Esophagus muscularis mucosa (tissue), 4 donors: ENCODE results near the gene RNF186.

Source experiments
- EP300 ChIP-seq: sonication (generic); formaldehyde crosslinking; IDR thresholded peaks from one replicate; pipeline ENCODE4 v1.6.1; 2017; ENCODE audit warnings: antibody characterized with exemption
- POLR2A ChIP-seq: fragments of 450-650 bp; IDR thresholded peaks from one replicate; pipeline ENCODE4 v1.6.1; 2017; ENCODE audit warnings: antibody characterized with exemption, moderate library complexity, mild to moderate bottlenecking, low read depth
- POLR2AphosphoS5 ChIP-seq, 2 donors: sonication (generic); formaldehyde crosslinking; IDR thresholded peaks; one replicate each; pipeline ENCODE4 v1.6.1; 2017; ENCODE audit warnings: antibody characterized with exemption in 2 of 2
- TF ChIP-seq, protein P1 (sequence below), 3 experiments: fragments of 200-600 bp in 2 of 3; fragments of 450-650 bp in 1 of 3; sonication (generic) in 2 of 3; IDR thresholded peaks; one replicate each; pipeline ENCODE4 v1.5.1; 2017 to 2019; ENCODE audit warnings: antibody characterized with exemption in 3 of 3, mild to moderate bottlenecking in 2 of 3, moderate library complexity in 1 of 3

DNA sequence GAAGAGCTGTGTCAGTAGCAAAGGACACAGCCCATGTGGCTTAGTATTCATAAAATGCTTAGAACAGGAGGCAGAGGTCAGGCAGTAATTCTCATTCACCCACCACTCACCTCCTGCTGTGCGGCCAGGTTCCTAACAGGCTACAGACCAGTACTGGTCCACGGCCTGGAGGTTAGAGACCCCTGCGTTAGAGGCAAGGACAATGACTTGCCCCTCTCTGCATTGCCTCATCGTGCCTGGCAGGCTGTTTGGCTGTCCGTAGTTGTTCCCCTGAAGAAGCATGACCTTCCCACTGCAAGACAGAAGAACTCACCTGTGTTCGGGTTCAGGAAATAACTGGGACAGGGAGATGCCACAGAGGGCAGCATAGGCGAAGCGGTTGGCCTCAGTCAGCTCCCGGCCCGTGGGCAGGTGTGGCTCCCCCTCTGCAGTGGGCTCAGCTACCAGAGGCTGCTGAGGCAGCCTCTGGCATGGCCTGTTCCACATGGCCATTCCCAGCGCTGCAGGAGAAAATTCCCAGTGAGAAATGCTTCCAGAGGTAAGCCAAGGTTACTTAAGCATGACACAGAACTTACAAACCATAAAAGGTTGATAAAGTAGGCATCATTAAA is 34.7 kb downstream of the RNF186 start:
- TF ChIP-seq POLR2A = no peak
- TF ChIP-seq EP300 = no peak
- TF ChIP-seq, protein P1, sequence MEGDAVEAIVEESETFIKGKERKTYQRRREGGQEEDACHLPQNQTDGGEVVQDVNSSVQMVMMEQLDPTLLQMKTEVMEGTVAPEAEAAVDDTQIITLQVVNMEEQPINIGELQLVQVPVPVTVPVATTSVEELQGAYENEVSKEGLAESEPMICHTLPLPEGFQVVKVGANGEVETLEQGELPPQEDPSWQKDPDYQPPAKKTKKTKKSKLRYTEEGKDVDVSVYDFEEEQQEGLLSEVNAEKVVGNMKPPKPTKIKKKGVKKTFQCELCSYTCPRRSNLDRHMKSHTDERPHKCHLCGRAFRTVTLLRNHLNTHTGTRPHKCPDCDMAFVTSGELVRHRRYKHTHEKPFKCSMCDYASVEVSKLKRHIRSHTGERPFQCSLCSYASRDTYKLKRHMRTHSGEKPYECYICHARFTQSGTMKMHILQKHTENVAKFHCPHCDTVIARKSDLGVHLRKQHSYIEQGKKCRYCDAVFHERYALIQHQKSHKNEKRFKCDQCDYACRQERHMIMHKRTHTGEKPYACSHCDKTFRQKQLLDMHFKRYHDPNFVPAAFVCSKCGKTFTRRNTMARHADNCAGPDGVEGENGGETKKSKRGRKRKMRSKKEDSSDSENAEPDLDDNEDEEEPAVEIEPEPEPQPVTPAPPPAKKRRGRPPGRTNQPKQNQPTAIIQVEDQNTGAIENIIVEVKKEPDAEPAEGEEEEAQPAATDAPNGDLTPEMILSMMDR (IDR thresholded peaks at IDR 0.05) = no peak
- no peak for TF ChIP-seq POLR2AphosphoS5 (IDR thresholded peaks at IDR 0.05)
